ENCODE measurements around the gene VSTM2L.

Gene VSTM2L

DNA sequence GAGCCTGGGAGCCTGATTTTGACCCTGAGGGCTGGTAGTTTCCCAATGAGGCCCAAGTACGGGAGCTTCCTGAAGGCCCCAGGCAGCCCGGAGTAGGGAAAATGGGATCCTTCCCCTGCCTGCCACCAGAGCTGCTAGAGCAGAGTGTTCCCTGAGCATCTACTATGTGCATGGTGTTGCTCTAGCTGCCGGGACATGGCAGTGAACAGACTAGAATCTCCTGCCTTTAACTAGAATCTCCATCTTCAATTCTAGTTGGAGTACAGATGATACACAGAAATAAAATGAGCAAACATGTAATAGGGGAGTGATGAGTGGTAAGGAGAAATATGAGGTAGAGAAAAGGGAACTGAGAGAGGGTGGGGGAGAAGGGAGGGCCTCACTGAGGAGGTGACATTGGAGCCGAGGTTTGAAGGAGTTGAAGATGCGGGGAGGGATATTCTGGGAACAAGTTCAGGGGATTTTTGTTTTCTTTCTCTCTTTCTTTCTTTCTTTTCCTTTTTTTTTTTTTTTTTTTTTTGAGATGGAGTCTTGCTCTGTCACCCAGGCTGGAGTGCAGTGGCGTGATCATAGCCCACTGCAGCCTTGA lies 18.5 kb downstream of the VSTM2L start:
- Histone ChIP-seq H3K9me3 (ENCODE audit: insufficient read depth, low read length) (no peaks in the 10 kb centered on the region), H4K20me1 (ENCODE audit: insufficient read depth, low read length) (no peaks in the 10 kb centered on the region), H3K27me3 (ENCODE audit: low read depth, low read length) (no peaks in the 10 kb centered on the region), H3K36me3 (replicated peaks; ENCODE audit: low read depth, low read length) (no peaks in the 10 kb centered on the region), H3K4me2 (ENCODE audit: low read length) (peak overlapping the region; percentile 91), H3K4me1 (ENCODE audit: low read length) (peaks cover 64% of the 10 kb centered on the region), H3K79me2 (ENCODE audit: low read length) (peaks cover 14% of the 10 kb centered on the region; the same call in 1 of the 2 replicates), H2AFZ (ENCODE audit: low read depth, low read length) (no peak overlapping the region), H3K9ac (ENCODE audit: low read length) (peak overlapping the region; percentile 89), H3K4me3 (ENCODE audit: low read length) (peak overlapping the region; percentile 62), H3K27ac (ENCODE audit: low read length) (peak overlapping the region; percentile 94)
- no peak for TF ChIP-seq EZH2phosphoT487 (IDR thresholded peaks at IDR 0.05; ENCODE audit: low read depth)
- TF ChIP-seq, protein P1, sequence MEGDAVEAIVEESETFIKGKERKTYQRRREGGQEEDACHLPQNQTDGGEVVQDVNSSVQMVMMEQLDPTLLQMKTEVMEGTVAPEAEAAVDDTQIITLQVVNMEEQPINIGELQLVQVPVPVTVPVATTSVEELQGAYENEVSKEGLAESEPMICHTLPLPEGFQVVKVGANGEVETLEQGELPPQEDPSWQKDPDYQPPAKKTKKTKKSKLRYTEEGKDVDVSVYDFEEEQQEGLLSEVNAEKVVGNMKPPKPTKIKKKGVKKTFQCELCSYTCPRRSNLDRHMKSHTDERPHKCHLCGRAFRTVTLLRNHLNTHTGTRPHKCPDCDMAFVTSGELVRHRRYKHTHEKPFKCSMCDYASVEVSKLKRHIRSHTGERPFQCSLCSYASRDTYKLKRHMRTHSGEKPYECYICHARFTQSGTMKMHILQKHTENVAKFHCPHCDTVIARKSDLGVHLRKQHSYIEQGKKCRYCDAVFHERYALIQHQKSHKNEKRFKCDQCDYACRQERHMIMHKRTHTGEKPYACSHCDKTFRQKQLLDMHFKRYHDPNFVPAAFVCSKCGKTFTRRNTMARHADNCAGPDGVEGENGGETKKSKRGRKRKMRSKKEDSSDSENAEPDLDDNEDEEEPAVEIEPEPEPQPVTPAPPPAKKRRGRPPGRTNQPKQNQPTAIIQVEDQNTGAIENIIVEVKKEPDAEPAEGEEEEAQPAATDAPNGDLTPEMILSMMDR (IDR thresholded peaks at IDR 0.05; ENCODE audit: low read depth, low read length): no peak

- no peaks in the 10 kb centered on the region for H3K27me3 ChIP-seq (ENCODE audit: low read depth, low read length)
- H2AFZ ChIP-seq (ENCODE audit: low read depth, low read length): no peak overlapping the region
- no peaks in the 10 kb centered on the region for H3K36me3 ChIP-seq (replicated peaks; ENCODE audit: low read depth, low read length)
- no peaks in the 10 kb centered on the region for H4K20me1 ChIP-seq (ENCODE audit: insufficient read depth, low read length)
- no peaks in the 10 kb centered on the region for H3K9me3 ChIP-seq (ENCODE audit: insufficient read depth, low read length)
- H3K4me3 ChIP-seq (ENCODE audit: low read length): peak overlapping the region; percentile 62
- peaks cover 14% of the 10 kb centered on the region; the same call in 1 of the 2 replicates for H3K79me2 ChIP-seq (ENCODE audit: low read length)
- H3K9ac ChIP-seq (ENCODE audit: low read length): peak overlapping the region; percentile 89
- H3K4me2 ChIP-seq (ENCODE audit: low read length): peak overlapping the region; percentile 91
- H3K4me1 ChIP-seq (ENCODE audit: low read length): peaks cover 64% of the 10 kb centered on the region
- no peak for TF ChIP-seq EZH2phosphoT487 (IDR thresholded peaks at IDR 0.05; ENCODE audit: low read depth)
- peak overlapping the region; percentile 94 for H3K27ac ChIP-seq (ENCODE audit: low read length)
Measured at GRCh38 chr20:37922016-37922415, 19.1 kb downstream of the VSTM2L start.

- TF ChIP-seq, protein P1 (IDR thresholded peaks at IDR 0.05; ENCODE audit: low read depth, low read length): no peak
- TF ChIP-seq EZH2phosphoT487 (IDR thresholded peaks at IDR 0.05; ENCODE audit: low read depth): no peak
- Histone ChIP-seq H3K9me3 (ENCODE audit: insufficient read depth, low read length) (no peaks in the 10 kb centered on the region), H3K36me3 (replicated peaks; ENCODE audit: low read depth, low read length) (no peaks in the 10 kb centered on the region), H4K20me1 (ENCODE audit: insufficient read depth, low read length) (no peaks in the 10 kb centered on the region), H3K4me2 (ENCODE audit: low read length) (no peak overlapping the region), H3K27ac (ENCODE audit: low read length) (no peak overlapping the region), H3K4me1 (ENCODE audit: low read length) (peaks cover 52% of the 10 kb centered on the region), H3K27me3 (ENCODE audit: low read depth, low read length) (no peaks in the 10 kb centered on the region), H3K9ac (ENCODE audit: low read length) (no peak overlapping the region), H2AFZ (ENCODE audit: low read depth, low read length) (no peak overlapping the region), H3K79me2 (ENCODE audit: low read length) (0 out of 2 replicates have a peak, but pooled peaks cover 6% of the 10 kb centered on the region), H3K4me3 (ENCODE audit: low read length) (no peak overlapping the region)
Measured at GRCh38 chr20:37925265-37926165, 22.6 kb downstream of the VSTM2L start.

- Histone ChIP-seq H3K27me3 (ENCODE audit: low read depth, low read length) (no peaks in the 10 kb centered on the region), H3K9me3 (ENCODE audit: insufficient read depth, low read length) (no peaks in the 10 kb centered on the region), H4K20me1 (ENCODE audit: insufficient read depth, low read length) (no peaks in the 10 kb centered on the region), H3K4me1 (ENCODE audit: low read length) (peaks cover 42% of the 10 kb centered on the region), H3K36me3 (replicated peaks; ENCODE audit: low read depth, low read length) (no peaks in the 10 kb centered on the region), H3K4me3 (ENCODE audit: low read length) (no peak overlapping the region), H3K9ac (ENCODE audit: low read length) (no peak overlapping the region), H3K27ac (ENCODE audit: low read length) (no peak overlapping the region), H3K79me2 (ENCODE audit: low read length) (0 out of 2 replicates have a peak, but pooled peaks cover 6% of the 10 kb centered on the region), H3K4me2 (ENCODE audit: low read length) (no peak overlapping the region), H2AFZ (ENCODE audit: low read depth, low read length) (no peak overlapping the region)
- TF ChIP-seq EZH2phosphoT487 (IDR thresholded peaks at IDR 0.05; ENCODE audit: low read depth): no peak
- TF ChIP-seq, protein P1 (IDR thresholded peaks at IDR 0.05; ENCODE audit: low read depth, low read length): no peak
Measured at GRCh38 chr20:37926612-37927011, 23.7 kb downstream of the VSTM2L start.

Measured in OCI-LY3 (cell line).